ENCODE results near the gene TOMM7.

Gene TOMM7

DNA sequence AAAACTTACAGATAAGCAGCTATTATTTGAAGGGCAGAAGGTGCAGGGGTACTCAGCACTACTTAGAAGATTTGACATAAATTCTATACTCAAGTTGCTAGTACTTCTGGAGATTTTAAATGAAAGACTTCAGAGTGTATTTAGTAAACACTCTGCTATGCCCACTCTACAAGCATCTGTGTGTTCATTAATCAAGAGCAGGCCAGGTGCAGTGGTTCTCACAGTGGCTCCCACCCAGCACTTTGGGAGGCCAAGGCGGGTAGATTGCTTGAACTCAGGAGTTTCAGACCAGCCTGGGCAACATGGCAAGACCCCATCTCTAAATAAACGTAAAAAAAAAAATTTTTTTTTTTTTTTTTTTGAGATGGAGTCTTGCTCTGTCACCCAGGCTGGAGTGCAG lies 38.9 kb upstream of the TOMM7 start:
- TF ChIP-seq, protein P1, sequence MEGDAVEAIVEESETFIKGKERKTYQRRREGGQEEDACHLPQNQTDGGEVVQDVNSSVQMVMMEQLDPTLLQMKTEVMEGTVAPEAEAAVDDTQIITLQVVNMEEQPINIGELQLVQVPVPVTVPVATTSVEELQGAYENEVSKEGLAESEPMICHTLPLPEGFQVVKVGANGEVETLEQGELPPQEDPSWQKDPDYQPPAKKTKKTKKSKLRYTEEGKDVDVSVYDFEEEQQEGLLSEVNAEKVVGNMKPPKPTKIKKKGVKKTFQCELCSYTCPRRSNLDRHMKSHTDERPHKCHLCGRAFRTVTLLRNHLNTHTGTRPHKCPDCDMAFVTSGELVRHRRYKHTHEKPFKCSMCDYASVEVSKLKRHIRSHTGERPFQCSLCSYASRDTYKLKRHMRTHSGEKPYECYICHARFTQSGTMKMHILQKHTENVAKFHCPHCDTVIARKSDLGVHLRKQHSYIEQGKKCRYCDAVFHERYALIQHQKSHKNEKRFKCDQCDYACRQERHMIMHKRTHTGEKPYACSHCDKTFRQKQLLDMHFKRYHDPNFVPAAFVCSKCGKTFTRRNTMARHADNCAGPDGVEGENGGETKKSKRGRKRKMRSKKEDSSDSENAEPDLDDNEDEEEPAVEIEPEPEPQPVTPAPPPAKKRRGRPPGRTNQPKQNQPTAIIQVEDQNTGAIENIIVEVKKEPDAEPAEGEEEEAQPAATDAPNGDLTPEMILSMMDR (IDR thresholded peaks at IDR 0.05; ENCODE audit: low read depth, low read length, poor library complexity, severe bottlenecking) = no peak
- no peak for TF ChIP-seq EZH2phosphoT487 (IDR thresholded peaks at IDR 0.05; ENCODE audit: borderline replicate concordance, low read length)
- no peaks in the 10 kb centered on the region; the same call in 1 of the 2 replicates for H4K20me1 ChIP-seq (ENCODE audit: control insufficient read depth, insufficient read depth, low read depth, low read length)
- peaks cover 51% of the 10 kb centered on the region for H3K36me3 ChIP-seq (ENCODE audit: control insufficient read depth, low read length)
- H3K4me1 ChIP-seq (ENCODE audit: control insufficient read depth, low read length) = peaks cover 29% of the 10 kb centered on the region
- H3K4me3 ChIP-seq (ENCODE audit: low read length) = no peak overlapping the region
- H3K4me2 ChIP-seq (ENCODE audit: low read length) = no peak overlapping the region
- H3K9me2 ChIP-seq (replicated peaks; ENCODE audit: control insufficient read depth, low read length) = no peaks in the 10 kb centered on the region
- peaks cover 2% of the 10 kb centered on the region for H3K79me2 ChIP-seq (ENCODE audit: control insufficient read depth, low read length)
- no peaks in the 10 kb centered on the region for H3K27me3 ChIP-seq (ENCODE audit: control insufficient read depth, low read length)
- H3K9me3 ChIP-seq (ENCODE audit: control insufficient read depth, insufficient read depth, low read length) = no peaks in the 10 kb centered on the region
- H3F3A ChIP-seq (ENCODE audit: control insufficient read depth, insufficient read depth) = peaks cover 75% of the 10 kb centered on the region
- H3K27ac ChIP-seq (ENCODE audit: low read depth, low read length) = no peak overlapping the region

DNA sequence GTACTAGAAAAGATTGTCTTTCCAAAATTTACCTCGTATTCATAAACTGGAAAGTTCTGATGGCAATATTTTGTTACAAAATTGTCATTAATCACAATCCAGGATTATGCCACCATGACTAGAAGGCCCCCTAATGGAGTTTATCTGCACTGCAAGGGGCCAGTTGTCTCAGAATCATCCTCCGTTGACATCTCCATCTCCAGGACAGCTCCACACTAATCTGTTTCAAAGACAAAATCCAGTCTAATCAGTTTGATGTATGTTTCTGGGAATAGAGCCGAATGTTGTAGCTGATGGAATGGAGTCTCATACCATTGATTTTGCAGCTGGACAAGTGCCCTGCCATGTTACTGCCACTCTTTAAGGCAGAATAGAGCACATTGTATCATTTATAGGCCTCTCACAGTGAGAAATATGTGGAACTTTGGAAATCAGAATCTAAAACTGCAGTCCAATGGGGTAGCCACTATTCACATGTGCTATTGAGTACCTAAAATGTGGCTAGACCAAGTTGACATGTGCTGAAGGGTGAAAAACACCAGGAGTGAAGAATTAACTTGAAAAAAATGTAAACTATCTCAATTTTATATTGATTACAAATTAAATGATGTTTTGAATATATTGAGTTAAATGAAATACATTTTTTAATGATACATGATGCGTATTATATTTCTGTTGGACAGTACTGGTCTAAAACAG lies 38.3 kb upstream of the TOMM7 start:
- TF ChIP-seq, protein P1 (IDR thresholded peaks at IDR 0.05; ENCODE audit: low read depth, low read length, poor library complexity, severe bottlenecking) = peak; percentile 92
- no peak for TF ChIP-seq EZH2phosphoT487 (IDR thresholded peaks at IDR 0.05; ENCODE audit: borderline replicate concordance, low read length)
- Histone ChIP-seq H3K36me3 (ENCODE audit: control insufficient read depth, low read length) (peaks cover 57% of the 10 kb centered on the region), H3K4me3 (ENCODE audit: low read length) (no peak overlapping the region), H3F3A (ENCODE audit: control insufficient read depth, insufficient read depth) (peaks cover 82% of the 10 kb centered on the region), H3K4me1 (ENCODE audit: control insufficient read depth, low read length) (peaks cover 36% of the 10 kb centered on the region), H3K4me2 (ENCODE audit: low read length) (0 out of 2 replicates have a peak overlapping the region, but pooled peaks have one; percentile 1), H3K9me3 (ENCODE audit: control insufficient read depth, insufficient read depth, low read length) (no peaks in the 10 kb centered on the region), H3K9me2 (replicated peaks; ENCODE audit: control insufficient read depth, low read length) (no peaks in the 10 kb centered on the region), H3K79me2 (ENCODE audit: control insufficient read depth, low read length) (peaks cover 9% of the 10 kb centered on the region), H4K20me1 (ENCODE audit: control insufficient read depth, insufficient read depth, low read depth, low read length) (no peaks in the 10 kb centered on the region; the same call in 1 of the 2 replicates), H3K27ac (ENCODE audit: low read depth, low read length) (peak overlapping the region; percentile 44), H3K27me3 (ENCODE audit: control insufficient read depth, low read length) (no peaks in the 10 kb centered on the region)

DNA sequence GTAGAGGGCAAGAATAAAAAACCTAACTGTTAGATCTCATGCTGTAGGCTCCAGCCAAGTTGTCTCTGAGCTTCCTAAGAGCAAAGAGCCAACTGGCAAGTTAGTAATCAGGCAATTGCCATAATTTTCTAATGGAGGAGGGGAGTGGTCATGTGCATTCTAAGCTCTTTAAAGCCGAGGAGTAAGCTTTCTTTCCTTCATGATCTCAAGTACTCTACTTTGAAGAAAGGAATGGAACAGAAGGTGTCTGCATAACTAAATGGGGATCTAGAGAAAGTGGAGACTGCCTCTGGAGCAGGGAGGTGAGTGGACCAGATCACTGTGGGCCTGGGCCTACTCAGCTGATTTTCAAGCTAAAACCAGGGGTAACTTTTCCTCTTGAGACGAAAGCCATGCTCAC lies 37.7 kb upstream of the TOMM7 start:
- Histone ChIP-seq H3K9me2 (replicated peaks; ENCODE audit: control insufficient read depth, low read length) (no peaks in the 10 kb centered on the region), H3K36me3 (ENCODE audit: control insufficient read depth, low read length) (peaks cover 63% of the 10 kb centered on the region), H3F3A (ENCODE audit: control insufficient read depth, insufficient read depth) (peaks cover 85% of the 10 kb centered on the region), H3K4me2 (ENCODE audit: low read length) (0 out of 2 replicates have a peak overlapping the region, but pooled peaks have one; percentile 1), H3K79me2 (ENCODE audit: control insufficient read depth, low read length) (peaks cover 15% of the 10 kb centered on the region), H3K4me1 (ENCODE audit: control insufficient read depth, low read length) (peaks cover 39% of the 10 kb centered on the region), H3K27ac (ENCODE audit: low read depth, low read length) (peak overlapping the region; percentile 44), H3K27me3 (ENCODE audit: control insufficient read depth, low read length) (no peaks in the 10 kb centered on the region), H3K4me3 (ENCODE audit: low read length) (no peak overlapping the region), H4K20me1 (ENCODE audit: control insufficient read depth, insufficient read depth, low read depth, low read length) (no peaks in the 10 kb centered on the region; the same call in 1 of the 2 replicates), H3K9me3 (ENCODE audit: control insufficient read depth, insufficient read depth, low read length) (no peaks in the 10 kb centered on the region)
- TF ChIP-seq, protein P1 (IDR thresholded peaks at IDR 0.05; ENCODE audit: low read depth, low read length, poor library complexity, severe bottlenecking) = no peak
- no peak for TF ChIP-seq EZH2phosphoT487 (IDR thresholded peaks at IDR 0.05; ENCODE audit: borderline replicate concordance, low read length)

Data from DOHH2 (cell line).